Fibroblast of mammary gland (primary cell): ENCODE measurements around the gene FSTL4.

ENCODE experiments used
- DNase-seq: peaks from one replicate; pipeline ENCODE4 v3.0.0-alpha.2; 2010; ENCODE audit warnings: low read depth
- H3K4me3 ChIP-seq: 2 replicates; pipeline ENCODE4 v1.5.1; 2011; ENCODE audit warnings: low read depth, mild to moderate bottlenecking, low read length, moderate library complexity; ENCODE audit not compliant: control insufficient read depth
- CTCF ChIP-seq: conservative IDR thresholded peaks from 2 replicates; pipeline ENCODE4 v1.5.1; 2011; ENCODE audit warnings: low read depth, low read length, inconsistent platforms; ENCODE audit not compliant: control insufficient read depth, insufficient read depth

Gene FSTL4

GRCh38 chr5:133252133-133252480, 360.2 kb downstream of the FSTL4 start:
- no peak for DNase-seq
- no peak overlapping the region for H3K4me3 ChIP-seq
- no peak for TF ChIP-seq CTCF

- no peak for DNase-seq
- no peak overlapping the region for H3K4me3 ChIP-seq
- TF ChIP-seq CTCF = no peak
Observed at GRCh38 chr5:133251296-133252132, 360.8 kb downstream of the FSTL4 start.

- no peak for TF ChIP-seq CTCF
- H3K4me3 ChIP-seq = no peak overlapping the region
- DNase-seq = no peak
Observed at GRCh38 chr5:133250527-133250926, 361.8 kb downstream of the FSTL4 start.

GRCh38 chr5:133249593-133249992, 362.7 kb downstream of the FSTL4 start:
- no peak for DNase-seq
- TF ChIP-seq CTCF = no peak
- no peak overlapping the region for H3K4me3 ChIP-seq

- DNase-seq = peak; percentile 44
- no peak overlapping the region for H3K4me3 ChIP-seq
- peak; percentile 40 for TF ChIP-seq CTCF
Observed at GRCh38 chr5:133247881-133248624, 364.3 kb downstream of the FSTL4 start.

- DNase-seq = no peak
- TF ChIP-seq CTCF = no peak
- H3K4me3 ChIP-seq = no peak overlapping the region
Observed at GRCh38 chr5:133247151-133247709, 365.1 kb downstream of the FSTL4 start.
